Keratinocyte (primary cell): ENCODE results near the gene NAP1L4. TPM values are rescaled to one million over a fixed set of nuclear protein-coding genes. Genes with fewer than 3 reads are reported as not detected.

Source experiments
- DNase-seq: peaks from one replicate; pipeline ENCODE4 v3.0.0-alpha.2; 2011; ENCODE audit warnings: low read depth, missing footprints, low spot score
- FAIRE-seq: peaks from 2 replicates; lab custom pipeline; 2011; peaks lifted over from hg19 to GRCh38; lab: Jason Lieb, UNC
- H2AFZ ChIP-seq: 2 replicates; pipeline ENCODE4 v1.6.0; 2012; ENCODE audit warnings: low read length, control low read depth, inconsistent platforms; ENCODE audit not compliant: control insufficient read depth
- H3K27ac ChIP-seq: 2 replicates; pipeline ENCODE4 v1.5.1; 2011; ENCODE audit warnings: low read length; ENCODE audit not compliant: control insufficient read depth, insufficient read depth
- H3K27me3 ChIP-seq: 3 replicates; pipeline ENCODE4 v1.6.0; 2011; ENCODE audit warnings: low read length; ENCODE audit not compliant: control insufficient read depth, insufficient read depth; ENCODE audit errors: extremely low read depth
- H3K36me3 ChIP-seq, 2 experiments: 2 replicates in 1 of 2; 3 replicates in 1 of 2; pipeline ENCODE4 v1.5.1; 2011; ENCODE audit warnings: low read length in 2 of 2, mild to moderate bottlenecking in 1 of 2; ENCODE audit not compliant: control insufficient read depth in 2 of 2, insufficient read depth in 2 of 2; ENCODE audit errors: extremely low read depth in 1 of 2
- H3K4me1 ChIP-seq: 3 replicates; pipeline ENCODE4 v1.5.1; 2011; ENCODE audit warnings: low read length; ENCODE audit not compliant: control insufficient read depth, insufficient read depth; ENCODE audit errors: extremely low read depth
- H3K4me2 ChIP-seq: 3 replicates; pipeline ENCODE4 v1.6.0; 2011; ENCODE audit warnings: low read depth, low read length; ENCODE audit not compliant: control insufficient read depth, insufficient read depth; ENCODE audit errors: extremely low read depth
- H3K4me3 ChIP-seq, 3 experiments: fragments of 200-600 bp in 1 of 3; sonication (generic) in 1 of 3; 2 replicates in 2 of 3; 3 replicates in 1 of 3; pipeline ENCODE4 v1.5.1; 2011 to 2016; ENCODE audit warnings: low read length in 3 of 3, mild to moderate bottlenecking in 3 of 3, control low read depth in 2 of 3, inconsistent platforms in 1 of 3, low read depth in 1 of 3, mixed read lengths in 1 of 3, mixed run types in 1 of 3, moderate library complexity in 1 of 3; ENCODE audit not compliant: control insufficient read depth in 2 of 3, insufficient read depth in 2 of 3; ENCODE audit errors: extremely low read depth in 1 of 3
- H3K79me2 ChIP-seq: 2 replicates; pipeline ENCODE4 v1.6.0; 2012; ENCODE audit warnings: low read length; ENCODE audit not compliant: control insufficient read depth, insufficient read depth
- H3K9ac ChIP-seq: 3 replicates; pipeline ENCODE4 v1.6.0; 2011; ENCODE audit warnings: low read length; ENCODE audit not compliant: control insufficient read depth, insufficient read depth; ENCODE audit errors: extremely low read depth
- H3K9me1 ChIP-seq: 3 replicates; pipeline ENCODE4 v1.6.0; 2011; ENCODE audit warnings: low read length; ENCODE audit not compliant: control insufficient read depth, insufficient read depth; ENCODE audit errors: extremely low read depth
- H3K9me3 ChIP-seq: 2 replicates; pipeline ENCODE4 v1.5.1; 2012; ENCODE audit warnings: low read depth, low read length; ENCODE audit not compliant: control insufficient read depth
- H4K20me1 ChIP-seq: 3 replicates; pipeline ENCODE4 v1.6.0; 2011; ENCODE audit warnings: low read length; ENCODE audit not compliant: control insufficient read depth, insufficient read depth; ENCODE audit errors: extremely low read depth
- CTCF ChIP-seq, 3 experiments: IDR thresholded peaks in 1 of 3; conservative IDR thresholded peaks in 1 of 3; optimal IDR thresholded peaks in 1 of 3; 2 replicates in 2 of 3; 3 replicates in 1 of 3; pipeline versions ENCODE3 to v1.5.1; 2011; ENCODE audit warnings: low read length in 3 of 3, mild to moderate bottlenecking in 3 of 3, moderate library complexity in 2 of 3, control low read depth in 1 of 3, inconsistent platforms in 1 of 3; ENCODE audit not compliant: insufficient read depth in 2 of 3; ENCODE audit errors: extremely low read depth in 1 of 3
- EZH2 ChIP-seq: IDR thresholded peaks from one replicate; pipeline ENCODE4 v1.6.1; 2012; ENCODE audit warnings: inconsistent platforms, mild to moderate bottlenecking, low read length, moderate library complexity
- dilution Hi-C: fragments of 300-500 bp; cut with MboI; formaldehyde crosslinking; loops from one replicate; pipeline ENCODE4 v1.7.0; 2020; ENCODE audit warnings: low sequenced_read_pairs; ENCODE audit not compliant: extremely low pct_ligation_motif_present
- polyA plus RNA-seq, 5 experiments: library from polyadenylated mRNA; depleted of rRNA in 3 of 5; stranded (reverse) in 3 of 5; stranded (forward) in 1 of 5; unstranded in 1 of 5; fragments of >200 nt; gene quantifications; 1 replicate in 1 of 5; 2 replicates in 3 of 5; 3 replicates in 1 of 5; pipeline versions ENCODE4 v1.2.1 to v1.2.3, GENCODE V29; 2011 to 2012; ENCODE audit warnings: missing spikeins in 2 of 5, low read depth in 1 of 5, low replicate concordance in 1 of 5

The NAP1L4 gene
- polyA plus RNA-seq, 1 donor (not counting 4 experiments of a cell fraction or from before 2014, with no cell fraction given), result 136 TPM

GRCh38 chr11:3020011-3020410 lies 27.9 kb upstream of the NAP1L4 start:
- no peak overlapping the region for H3K9ac ChIP-seq
- no peak overlapping the region for H3K27ac ChIP-seq
- peaks cover 2% of the 10 kb centered on the region for H3K79me2 ChIP-seq
- no peaks in the 10 kb centered on the region for H3K9me1 ChIP-seq
- H3K36me3 ChIP-seq, result peaks cover 48% of the 10 kb centered on the region in 2 experiments
- peaks cover 5% of the 10 kb centered on the region for H4K20me1 ChIP-seq
- no peaks in the 10 kb centered on the region for H3K9me3 ChIP-seq
- DNase-seq, result no peak
- peaks cover 18% of the 10 kb centered on the region for H3K4me1 ChIP-seq
- no peak for FAIRE-seq
- no peaks in the 10 kb centered on the region for H3K27me3 ChIP-seq
- TF ChIP-seq CTCF (optimal IDR thresholded peaks at IDR 0.05 in 1 of 3, IDR thresholded peaks at IDR 0.05 in 1 of 3, conservative IDR thresholded peaks at IDR 0.05 in 1 of 3; ENCODE audit: extremely low read depth in 1 of 3, insufficient read depth in 2 of 3, low read length in 3 of 3) (no peak), EZH2 (no peak)
- H3K4me3 ChIP-seq, result no peak overlapping the region
- dilution Hi-C loops, result no loop called here
- no peak overlapping the region for H2AFZ ChIP-seq
- H3K4me2 ChIP-seq, result no peak overlapping the region

- FAIRE-seq, result no peak
- Histone ChIP-seq H3K4me1 (peaks cover 25% of the 10 kb centered on the region), H3K9ac (no peak overlapping the region), H3K79me2 (peaks cover 2% of the 10 kb centered on the region), H3K36me3 (peaks cover 52 to 55% of the 10 kb centered on the region in 2 experiments), H3K9me3 (no peaks in the 10 kb centered on the region), H4K20me1 (peaks cover 5% of the 10 kb centered on the region), H3K4me3 (no peak overlapping the region), H3K27ac (no peak overlapping the region), H3K27me3 (no peaks in the 10 kb centered on the region), H3K4me2 (no peak overlapping the region), H2AFZ (no peak overlapping the region), H3K9me1 (no peaks in the 10 kb centered on the region)
- no peak for DNase-seq
- dilution Hi-C loops, result no loop called here
- TF ChIP-seq EZH2 (no peak), CTCF (optimal IDR thresholded peaks at IDR 0.05 in 1 of 3, IDR thresholded peaks at IDR 0.05 in 1 of 3, conservative IDR thresholded peaks at IDR 0.05 in 1 of 3; ENCODE audit: extremely low read depth in 1 of 3, insufficient read depth in 2 of 3, low read length in 3 of 3) (no peak)
Observed at GRCh38 chr11:3018596-3018995, 26.5 kb upstream of the NAP1L4 start.
